ENCODE results near the gene CNPY3. TPM values are rescaled to one million over a fixed set of nuclear protein-coding genes. Genes with fewer than 3 reads are reported as not detected.

CNPY3 gene
- total and polyA plus RNA-seq, 2 of the 13 experiments (the other 11 are each of a cell fraction or from before 2014, with no cell fraction given), result 42.3 to 60.2 TPM

DNA sequence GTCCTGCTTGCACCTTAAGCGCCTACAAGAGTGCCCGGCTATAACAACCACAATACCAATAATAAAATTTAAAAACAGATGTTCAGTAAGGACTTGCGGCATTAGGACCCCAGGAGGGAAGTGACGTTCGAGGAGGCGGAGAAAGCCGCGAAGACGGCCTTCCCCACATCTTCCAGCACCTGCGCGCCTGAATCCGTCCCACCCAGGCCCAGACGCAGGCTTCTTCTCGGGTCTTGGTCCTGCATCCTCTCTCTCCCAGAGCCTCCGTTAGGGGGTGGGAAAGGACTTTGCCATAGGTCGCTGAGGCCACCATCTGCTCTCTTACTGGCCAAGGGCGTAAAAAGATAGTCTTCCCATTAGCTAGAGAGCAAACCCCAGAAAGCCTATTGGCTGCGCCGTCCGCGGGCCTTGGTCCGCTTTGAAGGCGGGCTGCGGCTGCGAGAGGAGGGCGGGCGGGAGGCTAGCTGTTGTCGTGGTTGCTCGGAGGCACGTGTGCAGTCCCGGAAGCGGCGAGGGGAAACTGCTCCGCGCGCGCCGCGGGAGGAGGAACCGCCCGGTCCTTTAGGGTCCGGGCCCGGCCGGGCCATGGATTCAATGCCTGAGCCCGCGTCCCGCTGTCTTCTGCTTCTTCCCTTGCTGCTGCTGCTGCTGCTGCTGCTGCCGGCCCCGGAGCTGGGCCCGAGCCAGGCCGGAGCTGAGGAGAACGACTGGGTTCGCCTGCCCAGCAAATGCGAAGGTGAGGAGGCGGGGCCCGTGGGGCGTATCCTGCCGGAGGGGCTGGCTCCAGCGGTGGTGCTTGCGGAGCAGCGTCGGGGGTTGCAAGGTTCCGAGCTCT, at the start of gene CNPY3 (continued):
- TF ChIP-seq FOXJ3 (CRISPR knock-in tag; IDR thresholded peaks at IDR 0.05; ENCODE audit: borderline replicate concordance), result peak; percentile 75
- peak; percentile 88 for TF ChIP-seq ZKSCAN8 (CRISPR knock-in tag; IDR thresholded peaks at IDR 0.05; ENCODE audit: borderline replicate concordance)
- TF ChIP-seq, protein P1, sequence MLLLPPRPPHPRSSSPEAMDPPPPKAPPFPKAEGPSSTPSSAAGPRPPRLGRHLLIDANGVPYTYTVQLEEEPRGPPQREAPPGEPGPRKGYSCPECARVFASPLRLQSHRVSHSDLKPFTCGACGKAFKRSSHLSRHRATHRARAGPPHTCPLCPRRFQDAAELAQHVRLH (CRISPR knock-in tag; IDR thresholded peaks at IDR 0.05; ENCODE audit: borderline replicate concordance, low read depth), result peak; percentile 98
- peak; percentile 41; the same call in 1 of the 2 replicates for TF ChIP-seq HMG20B (CRISPR knock-in tag; conservative IDR thresholded peaks at IDR 0.05)
- no peak for TF ChIP-seq RXRB (CRISPR knock-in tag; IDR thresholded peaks at IDR 0.05; ENCODE audit: borderline replicate concordance)
- peak; percentile 98 for TF ChIP-seq KLF6 (CRISPR knock-in tag; IDR thresholded peaks at IDR 0.05)
- TF ChIP-seq ZBTB3 (CRISPR knock-in tag; IDR thresholded peaks at IDR 0.05; ENCODE audit: borderline replicate concordance, low read depth), result peak; percentile 85; the same call in 1 of the 2 replicates
- TF ChIP-seq CREB1 (IDR thresholded peaks at IDR 0.05), result peak; percentile 61
- TF ChIP-seq CREB1 (CRISPR knock-in tag; IDR thresholded peaks at IDR 0.05), result peak; percentile 88
- TF ChIP-seq SPEN (CRISPR knock-in tag; IDR thresholded peaks at IDR 0.05; ENCODE audit: low read depth), result peak; percentile 98
- TF ChIP-seq FOXA3 (CRISPR knock-in tag; IDR thresholded peaks at IDR 0.05), result peak; percentile 65; the same call in 1 of the 2 replicates
- TF ChIP-seq, protein P2, sequence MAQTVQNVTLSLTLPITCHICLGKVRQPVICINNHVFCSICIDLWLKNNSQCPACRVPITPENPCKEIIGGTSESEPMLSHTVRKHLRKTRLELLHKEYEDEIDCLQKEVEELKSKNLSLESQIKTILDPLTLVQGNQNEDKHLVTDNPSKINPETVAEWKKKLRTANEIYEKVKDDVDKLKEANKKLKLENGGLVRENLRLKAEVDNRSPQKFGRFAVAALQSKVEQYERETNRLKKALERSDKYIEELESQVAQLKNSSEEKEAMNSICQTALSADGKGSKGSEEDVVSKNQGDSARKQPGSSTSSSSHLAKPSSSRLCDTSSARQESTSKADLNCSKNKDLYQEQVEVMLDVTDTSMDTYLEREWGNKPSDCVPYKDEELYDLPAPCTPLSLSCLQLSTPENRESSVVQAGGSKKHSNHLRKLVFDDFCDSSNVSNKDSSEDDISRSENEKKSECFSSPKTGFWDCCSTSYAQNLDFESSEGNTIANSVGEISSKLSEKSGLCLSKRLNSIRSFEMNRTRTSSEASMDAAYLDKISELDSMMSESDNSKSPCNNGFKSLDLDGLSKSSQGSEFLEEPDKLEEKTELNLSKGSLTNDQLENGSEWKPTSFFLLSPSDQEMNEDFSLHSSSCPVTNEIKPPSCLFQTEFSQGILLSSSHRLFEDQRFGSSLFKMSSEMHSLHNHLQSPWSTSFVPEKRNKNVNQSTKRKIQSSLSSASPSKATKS (CRISPR knock-in tag; IDR thresholded peaks at IDR 0.05), result 0 out of 2 replicates have a peak, but pooled peaks have one; percentile 86
- peak; percentile 96 for TF ChIP-seq ZSCAN31 (CRISPR knock-in tag; IDR thresholded peaks at IDR 0.05; ENCODE audit: low read depth)
- TF ChIP-seq MYC (CRISPR knock-in tag; IDR thresholded peaks at IDR 0.05; ENCODE audit: borderline replicate concordance), result peak; percentile 99
- no peak for TF ChIP-seq SCMH1 (CRISPR knock-in tag; IDR thresholded peaks at IDR 0.05; ENCODE audit: borderline replicate concordance)
- TF ChIP-seq, protein P3, sequence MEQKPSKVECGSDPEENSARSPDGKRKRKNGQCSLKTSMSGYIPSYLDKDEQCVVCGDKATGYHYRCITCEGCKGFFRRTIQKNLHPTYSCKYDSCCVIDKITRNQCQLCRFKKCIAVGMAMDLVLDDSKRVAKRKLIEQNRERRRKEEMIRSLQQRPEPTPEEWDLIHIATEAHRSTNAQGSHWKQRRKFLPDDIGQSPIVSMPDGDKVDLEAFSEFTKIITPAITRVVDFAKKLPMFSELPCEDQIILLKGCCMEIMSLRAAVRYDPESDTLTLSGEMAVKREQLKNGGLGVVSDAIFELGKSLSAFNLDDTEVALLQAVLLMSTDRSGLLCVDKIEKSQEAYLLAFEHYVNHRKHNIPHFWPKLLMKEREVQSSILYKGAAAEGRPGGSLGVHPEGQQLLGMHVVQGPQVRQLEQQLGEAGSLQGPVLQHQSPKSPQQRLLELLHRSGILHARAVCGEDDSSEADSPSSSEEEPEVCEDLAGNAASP (CRISPR knock-in tag; IDR thresholded peaks at IDR 0.05; ENCODE audit: borderline replicate concordance), result peak; percentile 52; the same call in 1 of the 2 replicates
- TF ChIP-seq, protein P4, sequence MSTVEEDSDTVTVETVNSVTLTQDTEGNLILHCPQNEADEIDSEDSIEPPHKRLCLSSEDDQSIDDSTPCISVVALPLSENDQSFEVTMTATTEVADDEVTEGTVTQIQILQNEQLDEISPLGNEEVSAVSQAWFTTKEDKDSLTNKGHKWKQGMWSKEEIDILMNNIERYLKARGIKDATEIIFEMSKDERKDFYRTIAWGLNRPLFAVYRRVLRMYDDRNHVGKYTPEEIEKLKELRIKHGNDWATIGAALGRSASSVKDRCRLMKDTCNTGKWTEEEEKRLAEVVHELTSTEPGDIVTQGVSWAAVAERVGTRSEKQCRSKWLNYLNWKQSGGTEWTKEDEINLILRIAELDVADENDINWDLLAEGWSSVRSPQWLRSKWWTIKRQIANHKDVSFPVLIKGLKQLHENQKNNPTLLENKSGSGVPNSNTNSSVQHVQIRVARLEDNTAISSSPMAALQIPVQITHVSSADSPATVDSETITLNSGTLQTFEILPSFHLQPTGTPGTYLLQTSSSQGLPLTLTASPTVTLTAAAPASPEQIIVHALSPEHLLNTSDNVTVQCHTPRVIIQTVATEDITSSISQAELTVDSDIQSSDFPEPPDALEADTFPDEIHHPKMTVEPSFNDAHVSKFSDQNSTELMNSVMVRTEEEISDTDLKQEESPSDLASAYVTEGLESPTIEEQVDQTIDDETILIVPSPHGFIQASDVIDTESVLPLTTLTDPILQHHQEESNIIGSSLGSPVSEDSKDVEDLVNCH (CRISPR knock-in tag; IDR thresholded peaks at IDR 0.05), result peak; percentile 93; the same call in 1 of the 2 replicates
- peak; percentile 46; the same call in 1 of the 2 replicates for TF ChIP-seq MAZ (IDR thresholded peaks at IDR 0.05; ENCODE audit: borderline replicate concordance, low read depth, low read length)
- TF ChIP-seq MAZ (CRISPR knock-in tag; IDR thresholded peaks at IDR 0.05; ENCODE audit: low read depth), result peak; percentile 93
- TF ChIP-seq ZNF337 (CRISPR knock-in tag; IDR thresholded peaks at IDR 0.05; ENCODE audit: borderline replicate concordance, low read depth), result peak; percentile 94
- TF ChIP-seq CEBPB (IDR thresholded peaks at IDR 0.05; ENCODE audit: borderline replicate concordance, low read depth, low read length), result no peak
- TF ChIP-seq ZNF773 (CRISPR knock-in tag; IDR thresholded peaks at IDR 0.05; ENCODE audit: borderline replicate concordance), result peak; percentile 91; the same call in 1 of the 2 replicates
- TF ChIP-seq ZNF329 (CRISPR knock-in tag; IDR thresholded peaks at IDR 0.05; ENCODE audit: low read depth), result peak; percentile 91
- peak; percentile 97 for TF ChIP-seq KLF11 (CRISPR knock-in tag; IDR thresholded peaks at IDR 0.05)
